Mucosa of descending colon (tissue), 3 donors: ENCODE measurements around the gene CERS6. TPM values are rescaled to one million over a fixed set of nuclear protein-coding genes. Genes with fewer than 3 reads are reported as not detected.

ENCODE experiments used
- ATAC-seq: fragments of 200-7000 bp; cut with Tn5 transposase; one replicate; pipeline ENCODE4 v1.9.1; 2020; ENCODE audit warnings: mild to moderate bottlenecking, moderate library complexity
- DNase-seq, 3 donors: peaks; one replicate each; pipeline ENCODE4 v3.0.0-alpha.2; 2020
- H3K36me3 ChIP-seq: fragments of 200-600 bp; one replicate; pipeline ENCODE4 v1.8.0; 2021; ENCODE audit warnings: low read depth, mild to moderate bottlenecking
- H3K4me1 ChIP-seq: fragments of 200-600 bp; one replicate; pipeline ENCODE4 v1.8.0; 2021; ENCODE audit warnings: low read depth, mild to moderate bottlenecking
- H3K4me3 ChIP-seq: fragments of 200-600 bp; one replicate; pipeline ENCODE4 v1.8.0; 2021; ENCODE audit warnings: mild to moderate bottlenecking
- H3K9me3 ChIP-seq: fragments of 200-600 bp; one replicate; pipeline ENCODE4 v1.8.0; 2021; ENCODE audit warnings: mild to moderate bottlenecking
- CTCF ChIP-seq: fragments of 200-600 bp; IDR thresholded peaks from one replicate; pipeline ENCODE4 v1.8.0; 2022; ENCODE audit warnings: antibody characterized with exemption, mild to moderate bottlenecking
- intact Hi-C, 2 donors: fragments of 100-400 bp; cut with DNase I in 1 of 2; cut with micrococcal nuclease in 1 of 2; formaldehyde crosslinking; loops; one replicate each; pipeline versions ENCODE4 v1.11.0 to v1.11.1; 2022; cut with DNase I, micrococcal nuclease
- total RNA-seq, 3 donors: library from RNA; stranded (reverse); fragmentation: NEBNext Ultra II Directional in 2 of 3; extraction: Animal tissue kit (Norgen Biotek cat#: 25700) in 2 of 3; gene quantifications; one replicate each; pipeline versions ENCODE4 v1.2.1 to v1.2.4, GENCODE V29; 2021 to 2023
- donor health status: DM: no; HTN: no; CAD: no; lungs with moderate emphysema.
- donor health status: DM: no; HTN: no; CAD: no.
- donor health status: DM: no; HTN: yes; CAD: no.

The CERS6 gene
- total RNA-seq, 3 donors from 2014 or later: 27.4 to 67.2 (median 65.0) TPM

DNA sequence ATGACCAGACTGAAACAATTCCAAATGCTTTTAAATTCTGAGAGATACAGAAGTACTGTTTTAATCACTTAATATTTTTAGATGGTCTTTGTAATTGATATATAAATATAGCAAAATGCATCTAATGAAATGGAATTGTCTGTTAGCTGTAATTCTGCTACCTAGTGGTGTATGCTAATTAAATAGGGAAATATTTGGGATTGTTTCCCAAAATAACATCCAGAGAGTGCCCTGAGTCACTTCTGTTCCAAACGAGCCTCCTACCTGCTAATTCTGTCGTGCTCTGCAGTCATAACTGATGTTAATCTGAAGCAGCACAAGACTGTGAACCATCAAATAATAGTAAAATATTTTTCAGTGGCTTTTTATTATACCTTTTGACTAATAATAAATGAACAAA is 274.9 kb downstream of the CERS6 start:
- H3K36me3 ChIP-seq: no peaks in the 10 kb centered on the region
- H3K9me3 ChIP-seq: no peaks in the 10 kb centered on the region
- no peak for DNase-seq
- no peaks in the 10 kb centered on the region for H3K4me1 ChIP-seq
- no peak for ATAC-seq
- no peak for TF ChIP-seq CTCF
- intact Hi-C loops: no loop called here
- no peak overlapping the region for H3K4me3 ChIP-seq

DNA sequence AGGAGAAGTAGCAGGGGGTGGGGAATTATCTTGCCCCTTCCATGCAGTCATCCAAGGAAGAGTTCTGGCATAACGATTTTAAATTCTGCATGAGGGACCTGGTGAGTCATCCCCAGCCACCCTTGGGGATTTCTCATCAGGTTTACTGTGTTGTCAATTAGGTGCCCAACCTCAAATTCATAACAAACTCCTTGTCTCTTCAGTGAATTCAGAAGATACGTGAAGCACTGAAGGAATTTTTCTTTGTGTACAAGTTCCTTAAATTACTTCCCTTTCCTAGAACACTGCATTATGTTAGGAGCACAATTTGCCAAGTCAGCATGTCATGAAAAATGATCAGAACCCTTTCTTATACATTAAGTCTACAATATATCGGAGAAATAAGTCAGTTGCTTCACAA is 275.5 kb downstream of the CERS6 start:
- H3K36me3 ChIP-seq: no peaks in the 10 kb centered on the region
- ATAC-seq: no peak
- no peak for DNase-seq
- no peaks in the 10 kb centered on the region for H3K4me1 ChIP-seq
- intact Hi-C loops: no loop called here
- no peak overlapping the region for H3K4me3 ChIP-seq
- no peaks in the 10 kb centered on the region for H3K9me3 ChIP-seq
- no peak for TF ChIP-seq CTCF

- no peaks in the 10 kb centered on the region for H3K4me1 ChIP-seq
- TF ChIP-seq CTCF: no peak
- H3K9me3 ChIP-seq: no peaks in the 10 kb centered on the region
- intact Hi-C loops: no loop called here
- DNase-seq: no peak
- no peak for ATAC-seq
- H3K36me3 ChIP-seq: no peaks in the 10 kb centered on the region
- no peak overlapping the region for H3K4me3 ChIP-seq
These were observed 276.0 kb downstream of the CERS6 start for GRCh38 chr2:168732100-168732499.

- ATAC-seq (no peak), DNase-seq (no peak)
- Histone ChIP-seq H3K9me3 (no peaks in the 10 kb centered on the region), H3K4me1 (no peaks in the 10 kb centered on the region), H3K36me3 (no peaks in the 10 kb centered on the region), H3K4me3 (no peak overlapping the region)
- no peak for TF ChIP-seq CTCF
- intact Hi-C loops: no loop called here
These were observed 276.4 kb downstream of the CERS6 start for GRCh38 chr2:168732506-168732905.

DNA sequence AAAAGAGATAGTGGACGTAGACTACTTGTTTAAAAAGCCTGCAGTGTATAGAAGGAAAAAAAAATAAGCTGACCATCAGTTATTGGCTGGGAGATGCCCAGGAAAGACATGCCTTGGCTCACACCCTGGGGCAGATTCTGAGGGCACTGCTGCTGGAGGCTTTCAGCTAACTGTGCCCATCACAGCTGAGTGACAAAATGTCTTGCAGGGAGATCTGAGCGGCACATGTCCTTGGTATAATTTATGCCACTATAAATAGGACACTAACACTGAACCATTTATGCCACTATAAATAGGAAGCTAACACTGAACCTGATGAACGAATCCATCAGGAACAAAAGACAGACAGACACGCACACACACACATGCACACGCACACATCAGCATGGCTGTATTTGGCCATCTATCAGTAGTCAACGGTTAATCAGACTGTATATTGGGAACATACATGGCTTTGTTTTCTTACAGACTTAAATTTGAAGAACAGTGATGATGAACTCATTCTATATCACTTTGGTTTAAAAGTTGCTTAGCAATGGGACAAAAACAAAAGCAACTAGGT is 278.2 kb downstream of the CERS6 start:
- intact Hi-C loops: no loop called here
- Histone ChIP-seq H3K36me3 (no peaks in the 10 kb centered on the region), H3K4me3 (no peak overlapping the region), H3K9me3 (no peaks in the 10 kb centered on the region), H3K4me1 (no peaks in the 10 kb centered on the region)
- no peak for ATAC-seq
- TF ChIP-seq CTCF: no peak
- no peak for DNase-seq
